ENCODE data around the gene SRPX2.

The SRPX2 gene, protein sequence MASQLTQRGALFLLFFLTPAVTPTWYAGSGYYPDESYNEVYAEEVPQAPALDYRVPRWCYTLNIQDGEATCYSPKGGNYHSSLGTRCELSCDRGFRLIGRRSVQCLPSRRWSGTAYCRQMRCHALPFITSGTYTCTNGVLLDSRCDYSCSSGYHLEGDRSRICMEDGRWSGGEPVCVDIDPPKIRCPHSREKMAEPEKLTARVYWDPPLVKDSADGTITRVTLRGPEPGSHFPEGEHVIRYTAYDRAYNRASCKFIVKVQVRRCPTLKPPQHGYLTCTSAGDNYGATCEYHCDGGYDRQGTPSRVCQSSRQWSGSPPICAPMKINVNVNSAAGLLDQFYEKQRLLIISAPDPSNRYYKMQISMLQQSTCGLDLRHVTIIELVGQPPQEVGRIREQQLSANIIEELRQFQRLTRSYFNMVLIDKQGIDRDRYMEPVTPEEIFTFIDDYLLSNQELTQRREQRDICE

DNA sequence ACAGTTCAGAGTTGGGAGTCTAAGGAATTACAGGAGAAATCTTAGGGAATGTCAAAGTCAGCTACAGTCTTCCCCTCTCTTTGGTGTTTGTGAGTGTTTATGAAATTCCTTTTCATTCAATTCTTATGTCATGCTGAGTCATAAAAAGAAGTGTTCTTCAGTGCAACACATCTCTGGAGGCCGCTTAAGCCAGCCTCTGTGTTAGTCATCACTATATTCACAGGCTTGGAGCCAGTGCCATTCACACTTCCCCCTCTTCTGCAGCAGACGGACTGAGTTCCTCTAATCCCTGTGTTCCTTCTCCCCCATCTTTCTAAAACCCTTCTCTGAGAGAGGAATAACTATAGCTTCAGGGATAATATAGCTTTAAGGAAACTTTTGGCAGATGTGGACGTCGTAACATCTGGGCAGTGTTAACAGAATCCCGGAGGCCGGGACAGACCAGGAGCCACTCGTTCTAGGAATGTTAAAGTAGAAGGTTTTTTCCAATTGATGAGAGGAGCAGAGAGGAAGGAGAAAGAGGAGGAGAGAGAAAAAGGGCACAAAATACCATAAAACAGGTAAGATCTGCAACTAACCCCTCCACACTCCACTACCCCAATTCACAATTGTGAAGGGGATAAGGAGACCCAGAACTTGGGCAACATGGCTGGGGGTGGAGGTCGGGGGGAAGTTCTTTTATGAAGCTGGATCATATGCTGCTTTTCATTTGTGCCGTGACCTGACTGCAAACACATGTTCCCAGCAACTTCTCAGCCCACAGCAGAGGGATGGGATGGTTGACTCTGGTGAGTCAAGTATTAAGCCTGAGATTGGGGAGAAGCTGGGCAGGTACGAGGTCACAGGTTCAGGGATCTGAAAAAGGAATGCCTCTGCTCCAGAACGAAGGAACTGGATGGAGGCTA lies at the start of gene SRPX2:
Gene SRPX2, plus strand, starts transcription at position 244 of the 905 bp plus-strand sequence. CDS start 2,124 bp downstream, outside the sequence.
- DNase-seq: no peak

DNA sequence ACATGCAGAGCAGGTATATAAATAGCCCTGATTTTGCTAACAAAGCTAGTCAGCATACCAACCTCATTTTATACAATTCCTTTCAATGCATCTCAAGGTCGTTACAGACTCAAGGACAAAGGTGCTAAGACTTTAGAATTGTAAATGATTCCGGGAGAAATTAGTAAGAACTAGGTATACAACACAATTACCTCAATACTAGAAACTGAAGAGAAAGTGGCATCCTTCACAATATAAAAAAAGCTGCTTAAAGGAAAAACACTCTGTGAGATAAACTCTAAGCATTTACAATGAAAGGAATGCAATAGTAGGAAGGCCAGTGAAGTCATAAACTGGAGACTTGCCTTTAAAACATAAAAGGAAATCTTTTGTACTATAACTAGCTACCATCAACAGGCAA lies 47.4 kb upstream of the SRPX2 start:
- DNase-seq: no peak

DNA sequence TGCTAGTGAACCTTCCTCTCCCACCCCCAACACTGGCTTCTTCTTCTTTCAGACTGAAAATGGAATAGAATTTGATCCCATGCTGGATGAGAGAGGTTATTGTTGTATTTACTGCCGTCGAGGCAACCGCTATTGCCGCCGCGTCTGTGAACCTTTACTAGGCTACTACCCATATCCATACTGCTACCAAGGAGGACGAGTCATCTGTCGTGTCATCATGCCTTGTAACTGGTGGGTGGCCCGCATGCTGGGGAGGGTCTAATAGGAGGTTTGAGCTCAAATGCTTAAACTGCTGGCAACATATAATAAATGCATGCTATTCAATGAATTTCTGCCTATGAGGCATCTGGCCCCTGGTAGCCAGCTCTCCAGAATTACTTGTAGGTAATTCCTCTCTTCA lies 44.5 kb upstream of the SRPX2 start:
- DNase-seq: no peak

DNA sequence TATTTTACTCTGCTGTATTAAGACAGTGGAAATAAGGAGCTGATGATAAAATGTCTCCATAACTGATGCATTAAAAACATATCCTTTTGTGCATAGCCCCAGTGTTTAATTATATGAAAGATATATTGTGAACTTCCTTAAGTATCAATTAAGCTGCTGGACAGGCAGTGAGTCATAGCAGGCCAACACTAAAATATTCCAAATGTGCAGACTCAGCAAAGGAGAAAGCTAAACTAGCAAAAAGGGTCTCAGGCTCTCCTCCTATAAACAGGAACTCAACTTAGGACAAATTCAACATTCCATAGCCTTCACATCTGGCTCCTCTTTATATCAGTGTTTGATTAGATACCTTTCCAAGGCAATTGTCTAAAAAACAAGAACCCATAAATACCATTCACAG lies 43.7 kb upstream of the SRPX2 start:
- DNase-seq: no peak

DNA sequence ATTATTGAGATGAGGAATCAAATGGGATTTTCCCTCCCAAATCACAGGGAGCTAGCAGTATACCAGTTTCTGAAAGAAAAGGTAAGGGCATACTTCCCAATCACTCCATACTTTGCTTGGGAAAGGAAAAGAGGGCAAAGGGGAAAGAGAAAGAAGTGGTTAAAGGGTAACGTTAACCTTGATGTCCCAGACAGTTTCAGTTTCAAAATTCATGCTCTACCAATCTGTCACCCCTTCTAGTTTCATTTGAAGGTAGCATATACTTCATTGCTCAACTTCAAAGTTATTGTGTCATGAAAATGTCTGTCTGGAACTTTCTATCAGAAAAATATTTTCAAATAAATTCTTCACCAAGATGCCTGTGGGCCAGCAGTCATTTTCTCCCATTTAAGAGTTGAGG lies 43.2 kb upstream of the SRPX2 start:
- no peak for DNase-seq

DNA sequence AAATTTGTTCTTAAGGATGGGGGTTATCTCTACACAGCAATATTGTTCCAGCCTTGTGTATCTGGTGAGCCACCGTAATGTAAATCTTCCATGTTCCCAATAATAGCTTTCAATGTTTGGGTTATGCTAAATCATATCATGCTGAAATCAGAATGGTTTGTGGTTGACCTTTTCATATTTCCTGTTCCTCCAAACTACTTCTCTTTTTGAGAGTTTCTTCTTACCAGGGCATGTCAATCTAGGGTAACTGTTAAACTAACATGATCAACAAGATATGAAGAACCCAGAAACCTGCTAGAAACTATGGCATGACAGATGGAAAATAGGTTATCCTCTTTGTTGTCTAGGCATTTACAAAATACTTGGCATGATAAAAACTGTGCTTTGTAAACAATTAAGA lies 37.2 kb upstream of the SRPX2 start:
- no peak for DNase-seq

DNA sequence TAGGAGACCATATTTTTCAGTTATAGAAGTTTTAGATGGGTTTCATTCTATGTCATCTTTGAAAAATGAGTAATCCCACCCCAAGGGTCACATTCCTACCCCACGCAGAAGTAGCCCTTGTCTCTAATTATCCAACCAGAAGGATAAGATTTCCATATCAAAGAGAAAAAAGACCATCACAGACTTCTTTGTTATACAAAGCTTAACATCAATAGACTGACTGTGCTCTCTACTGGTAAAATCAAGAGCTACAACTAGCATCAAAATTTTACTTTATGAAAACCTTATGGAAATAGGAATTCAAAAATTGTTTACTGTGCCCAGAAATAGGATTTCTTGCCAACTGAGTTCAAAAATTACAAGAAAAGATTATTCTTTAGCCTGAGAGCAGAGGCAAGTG lies 34.4 kb upstream of the SRPX2 start:
- DNase-seq: no peak

DNA sequence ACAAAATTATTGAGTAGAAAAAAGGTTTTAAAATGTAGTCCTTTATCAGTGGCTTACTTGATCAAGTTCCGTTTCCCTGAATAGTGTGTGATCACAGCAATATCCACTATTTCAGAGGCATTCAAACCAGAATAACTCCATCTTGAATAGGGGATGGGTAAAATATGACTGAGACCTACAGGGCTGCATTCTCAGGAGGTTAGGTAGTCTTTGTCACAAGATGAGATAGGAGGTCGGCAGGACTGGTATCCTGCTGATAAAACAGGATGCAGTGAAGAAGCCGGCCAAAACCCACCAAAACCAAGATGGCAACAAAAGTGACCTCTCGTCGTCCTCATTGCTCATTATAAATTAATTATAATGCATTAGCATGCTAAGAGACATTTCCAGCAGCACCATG lies 32.0 kb upstream of the SRPX2 start:
- DNase-seq: no peak

DNA sequence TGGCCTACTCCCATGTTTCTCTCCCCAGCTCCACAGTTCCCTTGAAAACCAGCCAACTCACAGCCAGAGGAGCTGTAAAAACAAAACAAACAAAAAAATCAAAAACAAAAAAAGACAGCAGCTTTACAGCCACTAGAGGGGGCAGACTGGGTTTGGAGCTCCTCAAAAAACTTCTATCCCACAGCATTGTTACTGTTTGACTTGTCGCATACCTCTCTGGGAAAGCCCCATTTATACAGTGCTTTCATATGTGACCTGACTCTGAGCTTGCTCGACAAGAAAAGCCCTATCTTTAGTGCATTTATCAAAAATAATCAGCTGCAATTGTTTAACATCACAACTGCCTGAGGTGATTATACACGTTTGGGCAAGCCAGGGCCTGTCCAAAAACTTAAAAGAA lies 29.0 kb upstream of the SRPX2 start:
- DNase-seq: peak; percentile 63

DNA sequence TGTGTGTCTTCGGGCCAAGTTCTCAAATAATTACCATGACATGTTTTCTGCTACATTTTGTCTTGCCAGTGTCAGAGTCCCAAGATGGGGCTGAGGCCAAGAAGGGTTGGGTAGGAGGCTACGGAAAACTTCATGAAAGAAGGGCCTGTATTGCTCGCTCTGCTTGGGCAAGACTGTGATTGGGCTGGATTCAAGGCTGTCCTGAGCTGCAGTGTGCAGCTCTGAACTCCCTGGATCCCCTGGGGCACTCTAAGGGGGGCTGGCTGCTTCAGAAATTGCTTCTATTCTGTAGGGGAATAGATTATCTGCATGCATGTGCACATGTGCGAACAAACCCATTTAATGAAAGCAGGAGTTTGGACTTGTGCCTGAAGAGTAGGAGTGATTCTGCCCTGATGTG lies 21.0 kb upstream of the SRPX2 start:
- no peak for DNase-seq

DNA sequence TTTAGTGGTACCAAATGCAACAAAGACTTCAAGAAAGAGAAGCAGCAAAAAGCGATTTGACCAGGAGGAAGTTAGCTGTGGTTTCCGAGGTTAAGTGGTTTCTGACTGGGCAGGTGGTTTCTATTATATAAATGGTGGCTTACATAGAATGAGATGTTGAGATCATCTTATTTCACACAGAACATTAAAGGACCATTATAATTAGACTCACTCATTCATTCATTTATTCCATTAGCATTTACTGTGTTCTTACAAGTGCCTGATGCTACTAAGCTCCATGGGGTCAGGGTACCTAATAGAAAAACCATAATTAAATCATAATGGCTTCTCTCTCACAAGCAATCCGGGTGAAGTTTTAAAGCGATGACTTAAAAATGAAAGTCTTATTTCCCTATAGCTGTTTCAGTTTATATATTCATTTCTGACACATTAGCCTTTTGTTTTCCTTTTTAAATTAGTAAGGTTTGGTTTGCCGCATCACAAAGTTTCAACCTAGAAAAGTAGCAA lies 18.0 kb upstream of the SRPX2 start:
- no peak for DNase-seq

DNA sequence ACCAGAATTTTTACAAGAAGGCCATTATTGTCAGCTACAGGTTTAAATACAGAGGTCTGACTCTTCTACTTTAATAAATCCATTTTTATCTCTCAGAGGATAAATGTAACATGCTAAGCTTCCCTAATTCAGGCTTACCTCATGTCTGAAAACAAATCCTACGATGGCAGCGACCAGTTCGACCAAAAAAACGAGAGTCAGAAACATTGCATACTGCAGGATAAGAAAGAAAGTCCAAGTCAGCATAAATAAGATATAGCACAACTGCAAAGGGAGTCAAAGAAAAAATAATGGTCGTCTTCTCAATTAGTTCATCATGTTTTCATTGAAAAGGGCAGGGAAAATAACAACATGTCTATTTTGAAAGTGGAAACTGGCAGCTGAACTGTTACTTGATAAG lies 9.0 kb upstream of the SRPX2 start:
- no peak for DNase-seq

DNA sequence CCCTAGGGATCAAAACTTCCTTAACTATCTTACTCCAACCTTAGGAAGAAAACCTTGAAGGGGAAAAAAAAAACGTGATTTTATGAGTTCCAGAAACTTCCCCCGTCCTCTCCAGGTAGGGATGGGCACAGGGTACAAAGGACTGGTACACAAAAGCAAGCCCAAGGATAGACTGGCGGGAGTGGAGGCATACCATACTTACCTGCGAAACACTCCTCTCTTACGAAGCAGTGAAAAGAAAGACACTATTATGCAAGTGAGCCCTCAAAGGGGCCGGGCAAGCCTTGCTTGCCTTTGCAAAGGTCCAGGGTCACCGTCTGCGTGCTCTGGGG lies 8.0 kb upstream of the SRPX2 start:
- DNase-seq: no peak

DNA sequence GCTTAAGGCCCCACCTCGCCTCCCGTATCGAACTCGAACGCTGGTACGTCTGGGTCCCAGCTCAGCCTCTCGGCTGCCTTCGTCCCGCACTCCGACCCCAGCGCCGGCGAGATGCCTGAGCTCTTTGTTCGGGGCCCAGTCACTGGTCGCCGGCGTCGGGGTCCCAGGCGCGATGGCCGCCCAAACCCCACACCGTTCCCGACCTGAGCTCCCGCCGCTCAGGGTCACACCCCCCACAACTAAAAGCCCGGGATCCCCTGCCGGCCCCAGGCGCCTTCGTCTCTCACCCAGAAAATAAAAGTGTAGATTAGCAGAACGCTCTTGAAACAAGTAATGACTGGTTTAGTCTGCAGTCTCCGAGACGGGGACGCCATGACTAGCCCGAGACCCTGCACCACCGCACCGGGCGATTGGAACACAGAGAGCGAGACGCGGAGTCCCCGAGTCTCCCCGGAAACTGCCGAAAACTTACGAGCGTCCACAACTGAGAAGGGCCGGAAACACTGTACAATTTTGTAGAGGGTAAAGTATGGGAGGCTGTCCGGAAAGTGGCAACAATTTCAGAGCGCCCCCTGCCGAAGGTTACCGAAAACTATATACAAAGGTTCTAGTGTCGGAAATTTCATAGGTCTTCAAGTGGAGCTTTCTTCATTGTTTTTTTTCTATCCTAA lies 7.5 kb upstream of the SRPX2 start, which contains the start of gene TSPAN6:
Gene TSPAN6, minus strand, starts transcription at position 486 of the 671 bp plus-strand sequence. Its CDS starts 112 bp downstream, at position 374.
- peak; percentile 89 for DNase-seq

DNA sequence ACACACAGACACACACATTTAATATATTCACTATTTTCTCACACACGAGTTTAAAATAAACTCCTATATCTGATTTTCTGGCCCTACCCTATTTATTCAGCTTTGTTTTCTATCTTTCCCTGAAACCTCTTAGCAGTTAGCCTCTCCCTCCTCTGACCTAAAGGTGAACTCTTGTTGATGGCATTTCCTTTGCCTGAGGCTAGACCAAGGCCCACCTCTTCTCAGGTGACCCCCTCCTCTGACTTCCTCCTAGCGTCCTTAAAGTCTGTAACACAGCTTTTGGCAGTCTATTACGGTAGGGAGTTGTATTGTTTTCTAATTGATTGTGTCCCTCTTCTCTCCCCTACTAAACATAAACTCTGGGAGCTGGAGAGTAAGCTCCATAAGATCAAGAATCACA lies 1.7 kb upstream of the SRPX2 start:
- no peak for DNase-seq

DNA sequence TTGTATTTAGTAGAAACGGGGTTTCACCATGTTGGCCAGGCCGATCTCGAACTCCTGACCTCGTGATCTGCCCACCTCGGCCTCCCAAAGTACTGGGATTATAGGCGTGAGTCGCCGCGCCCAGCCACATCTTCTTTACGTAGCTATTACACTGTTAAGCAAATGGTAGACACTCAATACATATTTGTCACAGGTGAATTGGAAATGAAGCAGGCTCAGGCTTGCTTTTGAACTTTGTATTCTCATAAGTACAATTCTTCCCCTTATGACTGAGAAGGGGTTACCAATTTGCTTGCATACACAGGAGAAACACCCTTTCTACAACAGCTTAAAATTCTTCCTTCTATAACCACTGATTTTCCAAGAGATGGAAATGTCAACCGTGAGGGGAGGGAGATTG lies 787 bp upstream of the SRPX2 start:
- no peak for DNase-seq

DNA sequence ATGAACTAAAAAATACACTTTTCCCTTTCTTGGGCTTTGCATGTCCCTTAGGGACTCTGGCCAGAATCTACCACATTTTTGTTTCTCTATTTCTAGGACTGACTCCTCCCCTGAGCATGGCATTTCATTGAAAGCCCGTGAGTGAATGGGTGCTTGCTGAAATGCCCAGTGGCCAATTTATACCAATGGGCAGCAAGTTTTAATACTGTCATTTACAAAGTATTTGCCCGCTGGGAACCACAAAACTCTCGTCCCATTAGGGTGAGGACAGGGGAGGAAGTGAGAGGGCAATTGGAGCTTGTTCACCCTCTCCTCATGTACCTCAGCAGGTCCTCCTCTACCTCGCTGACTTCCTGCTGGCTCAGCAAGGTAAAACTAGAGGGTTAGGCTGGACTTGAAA lies 1.1 kb downstream of the SRPX2 start:
- DNase-seq: no peak

DNA sequence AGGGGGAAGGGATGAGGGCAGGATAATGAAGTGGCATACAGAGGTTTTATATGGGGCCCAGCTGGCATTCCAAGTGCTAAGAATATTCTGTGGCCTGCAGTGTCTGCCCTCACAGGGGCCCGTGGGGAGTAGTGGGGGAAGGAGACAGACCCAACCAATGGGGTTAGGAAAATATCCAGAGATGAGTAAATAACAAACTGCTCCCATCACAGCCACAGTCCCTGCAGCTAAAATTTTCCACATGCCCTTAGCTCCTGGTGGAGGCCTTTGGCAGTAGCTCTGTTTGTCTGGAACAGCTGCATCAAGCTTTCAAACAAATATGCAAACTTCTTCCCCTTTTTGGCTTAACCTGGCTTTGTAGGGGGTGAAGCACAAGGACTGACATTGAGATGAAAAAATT lies 3.1 kb downstream of the SRPX2 start:
- no peak for DNase-seq

DNA sequence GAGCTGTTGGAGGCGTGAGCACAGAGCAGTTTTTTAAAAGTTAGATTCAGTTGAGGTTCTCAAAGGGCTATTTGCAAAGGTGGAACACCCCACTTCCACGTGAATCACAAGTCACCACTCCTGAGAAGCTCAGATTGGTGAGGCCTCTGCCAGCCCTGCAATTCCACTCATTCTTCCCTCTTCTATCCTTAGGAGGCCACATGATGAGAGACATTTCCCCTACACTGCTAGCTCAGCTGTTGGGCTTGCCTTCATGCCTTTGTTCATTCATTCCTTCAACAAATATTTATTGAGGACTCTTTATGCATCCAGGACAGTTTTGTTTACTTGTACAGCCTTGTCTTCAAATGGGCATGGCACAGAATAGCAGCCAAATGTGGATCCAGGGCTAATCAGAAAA lies 3.7 kb downstream of the SRPX2 start:
- DNase-seq: no peak

DNA sequence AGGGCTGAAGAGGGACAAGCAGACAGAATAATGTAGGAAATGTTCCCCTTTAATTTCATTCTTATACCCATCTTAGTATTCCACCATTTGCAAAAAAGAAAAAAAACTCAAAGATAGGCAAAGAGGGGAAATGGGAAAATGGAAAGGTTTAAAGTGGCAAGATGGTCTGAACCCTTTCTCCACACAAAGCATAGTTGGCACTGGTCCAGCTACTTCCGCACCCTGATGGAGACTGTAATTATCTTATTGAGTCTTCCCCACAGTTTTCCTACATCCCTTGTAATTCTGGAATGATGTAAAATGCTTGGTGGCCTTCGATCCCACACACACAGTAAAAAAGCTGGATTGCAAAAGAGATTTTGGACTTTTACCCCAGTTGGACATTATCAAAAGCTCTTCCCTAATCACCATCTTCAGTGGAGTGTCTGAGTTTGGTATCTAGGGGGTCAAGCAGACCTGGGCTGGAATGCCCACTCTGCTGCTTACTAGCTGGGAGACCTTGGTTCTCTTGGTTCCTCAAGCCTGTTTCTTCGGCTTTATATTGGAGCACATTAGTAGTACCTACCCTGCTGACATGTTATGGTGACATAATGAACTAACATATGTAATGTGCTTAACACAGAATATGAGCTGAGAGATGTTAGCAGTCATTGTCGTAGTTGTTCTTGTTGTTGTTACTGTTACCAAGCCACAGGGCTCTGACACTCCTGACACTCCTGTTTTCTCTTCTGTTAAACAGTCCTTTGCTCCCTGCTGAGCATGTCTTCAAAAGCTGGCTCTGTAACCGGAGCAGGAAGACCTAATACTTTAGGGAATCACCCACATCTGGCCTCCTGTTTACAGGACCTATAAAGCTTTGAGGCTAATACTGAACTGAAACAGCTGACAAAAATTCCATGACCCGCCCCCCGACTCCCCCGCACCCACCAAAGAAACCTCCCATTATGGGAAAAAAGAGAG lies 4.7 kb downstream of the SRPX2 start:
- DNase-seq: no peak

DNA sequence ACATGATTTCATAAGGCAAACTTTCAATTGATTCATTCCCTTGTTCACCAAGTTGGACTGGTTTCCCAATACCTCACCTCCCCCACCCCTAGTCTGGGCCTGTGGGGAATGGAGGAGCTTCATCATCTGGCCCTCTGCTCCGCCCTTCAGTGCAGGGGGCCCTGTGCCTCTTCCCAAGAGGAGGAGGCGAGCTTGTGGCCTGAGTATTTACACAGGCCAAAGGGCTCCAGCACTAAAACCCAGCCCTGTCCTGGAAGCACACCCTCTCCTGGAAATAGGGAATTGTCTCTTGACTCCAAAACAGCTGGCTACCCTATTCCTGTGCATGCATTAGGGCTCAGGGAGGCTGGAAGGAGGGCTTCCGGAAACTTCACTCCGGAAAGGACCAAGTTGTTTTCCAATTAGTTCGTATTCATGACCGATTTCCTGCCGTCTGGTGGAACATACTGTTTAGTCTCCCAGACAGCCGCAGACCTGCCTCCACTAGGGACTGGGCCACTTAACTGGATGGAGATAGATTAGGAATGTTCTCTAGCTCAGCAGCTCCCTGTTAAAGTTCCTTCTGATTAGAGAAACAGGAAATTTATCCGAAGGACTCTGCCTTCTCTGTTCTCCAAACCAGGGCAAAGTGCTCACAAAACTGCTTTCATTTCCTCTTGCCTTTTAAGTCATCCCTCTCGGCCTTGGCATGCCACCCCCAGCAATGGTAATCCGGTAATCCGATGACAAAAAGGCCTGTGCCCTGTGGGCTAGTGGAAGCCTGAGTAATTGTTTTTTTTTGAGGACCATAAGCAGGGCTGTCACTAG lies 5.8 kb downstream of the SRPX2 start:
- no peak for DNase-seq

All from NCI-H1694 (cell line).